Progenitor cell of endocrine pancreas (in vitro differentiated cells): ENCODE data around the gene TMEM44. TPM values are rescaled to one million over a fixed set of nuclear protein-coding genes. Genes with fewer than 3 reads are reported as not detected.

Experiments
- DNase-seq: peaks from one replicate; pipeline ENCODE4 v3.0.0; 2021; ENCODE audit warnings: low spot score; ENCODE audit not compliant: unreplicated experiment
- H3K27ac Mint-ChIP-seq: 2 replicates; pipeline ENCODE4 v1.8.0; 2021; ENCODE audit warnings: mild to moderate bottlenecking, moderate library complexity, mixed read lengths
- H3K27me3 Mint-ChIP-seq: 2 replicates; pipeline ENCODE4 v1.8.0; 2021; ENCODE audit warnings: mixed read lengths
- H3K36me3 Mint-ChIP-seq: 2 replicates; pipeline ENCODE4 v1.8.0; 2022; ENCODE audit warnings: mixed read lengths; ENCODE audit not compliant: insufficient read depth
- H3K4me1 Mint-ChIP-seq: 2 replicates; pipeline ENCODE4 v1.8.0; 2021; ENCODE audit warnings: low read depth, mixed read lengths
- H3K4me3 Mint-ChIP-seq: 2 replicates; pipeline ENCODE4 v1.8.0; 2021; ENCODE audit warnings: low read depth, mild to moderate bottlenecking, moderate library complexity, mixed read lengths
- H3K9me3 Mint-ChIP-seq: 2 replicates; pipeline ENCODE4 v1.8.0; 2021; ENCODE audit warnings: low read depth, mixed read lengths
- long read RNA-seq: library from polyadenylated mRNA; unstranded; transcript quantifications from one replicate; pipeline ENCODE4 v2.0.0, GENCODE V29; 2020
- total RNA-seq: library from RNA; stranded (reverse); gene quantifications from 2 replicates; pipeline ENCODE4 v1.2.1, GENCODE V29; 2021
- TF ChIP-seq, protein P1 (sequence below): fragments of 200-600 bp; sonication (generic); IDR thresholded peaks from one replicate; pipeline ENCODE4 v1.5.0; 2021; ENCODE audit warnings: antibody characterized with exemption, mild to moderate bottlenecking; ENCODE audit not compliant: unreplicated experiment

TMEM44 gene, protein sequence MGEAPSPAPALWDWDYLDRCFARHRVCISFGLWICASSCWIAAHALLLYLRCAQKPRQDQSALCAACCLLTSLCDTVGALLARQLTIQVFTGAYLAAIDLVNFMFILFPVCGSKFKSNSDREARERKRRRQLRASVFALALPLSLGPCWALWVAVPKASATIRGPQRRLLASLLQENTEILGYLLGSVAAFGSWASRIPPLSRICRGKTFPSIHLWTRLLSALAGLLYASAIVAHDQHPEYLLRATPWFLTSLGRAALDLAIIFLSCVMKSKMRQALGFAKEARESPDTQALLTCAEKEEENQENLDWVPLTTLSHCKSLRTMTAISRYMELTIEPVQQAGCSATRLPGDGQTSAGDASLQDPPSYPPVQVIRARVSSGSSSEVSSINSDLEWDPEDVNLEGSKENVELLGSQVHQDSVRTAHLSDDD
- total RNA-seq = 40.1 and 44.7 TPM in 2 replicates
- long read RNA-seq, partial matches to known transcripts = 0 of 14 reads
- long read RNA-seq, other reads (novel, unspliced or antisense) = 8 of 14 reads

DNA sequence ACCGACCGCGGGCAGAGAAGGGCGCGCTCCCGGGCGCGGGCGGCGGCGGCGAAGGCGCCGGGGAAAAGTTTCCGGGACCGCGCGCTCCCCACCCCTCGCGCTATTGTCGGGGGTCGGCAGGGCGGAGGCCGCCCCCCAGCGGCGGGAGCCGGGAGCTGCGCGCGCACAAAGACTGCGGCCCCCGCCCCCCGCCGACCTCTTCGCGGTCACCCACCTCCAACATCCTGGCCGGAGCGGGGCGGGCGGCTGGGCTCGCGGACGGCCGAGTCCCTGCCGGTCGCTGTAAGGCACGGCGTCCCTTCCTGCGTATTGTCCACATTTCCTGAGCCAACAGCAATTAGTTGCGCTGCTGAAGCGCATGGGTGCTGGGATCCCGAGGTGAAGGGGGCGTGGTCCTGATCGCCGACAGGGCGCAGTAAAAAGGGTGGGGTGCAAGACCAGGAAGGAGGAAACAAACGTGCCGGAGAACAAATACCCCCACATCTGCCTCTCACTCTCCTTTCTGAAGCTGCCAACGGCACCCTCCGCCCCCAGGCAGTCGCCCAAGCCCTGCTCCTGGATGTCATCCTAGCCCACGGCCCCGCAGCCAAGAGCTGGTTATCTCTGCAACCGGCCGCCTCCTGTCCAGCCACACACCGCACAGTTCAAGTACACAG, at the start of gene TMEM44:
Gene TMEM44 (minus strand): TSS at position 71 of the 656 bp plus-strand sequence. CDS start 204 bp downstream, outside the sequence.
- Mint-ChIP-seq H3K4me3 (peak within 1 kb of the TSS; percentile 83), H3K4me1 (peaks cover 1% of the 10 kb centered on the region), H3K36me3 (peaks cover 12% of the 10 kb centered on the region), H3K27ac (peak within 1 kb of the TSS; percentile 93), H3K27me3 (no peaks in the 10 kb centered on the region), H3K9me3 (no peaks in the 10 kb centered on the region)
- TF ChIP-seq, protein P1, sequence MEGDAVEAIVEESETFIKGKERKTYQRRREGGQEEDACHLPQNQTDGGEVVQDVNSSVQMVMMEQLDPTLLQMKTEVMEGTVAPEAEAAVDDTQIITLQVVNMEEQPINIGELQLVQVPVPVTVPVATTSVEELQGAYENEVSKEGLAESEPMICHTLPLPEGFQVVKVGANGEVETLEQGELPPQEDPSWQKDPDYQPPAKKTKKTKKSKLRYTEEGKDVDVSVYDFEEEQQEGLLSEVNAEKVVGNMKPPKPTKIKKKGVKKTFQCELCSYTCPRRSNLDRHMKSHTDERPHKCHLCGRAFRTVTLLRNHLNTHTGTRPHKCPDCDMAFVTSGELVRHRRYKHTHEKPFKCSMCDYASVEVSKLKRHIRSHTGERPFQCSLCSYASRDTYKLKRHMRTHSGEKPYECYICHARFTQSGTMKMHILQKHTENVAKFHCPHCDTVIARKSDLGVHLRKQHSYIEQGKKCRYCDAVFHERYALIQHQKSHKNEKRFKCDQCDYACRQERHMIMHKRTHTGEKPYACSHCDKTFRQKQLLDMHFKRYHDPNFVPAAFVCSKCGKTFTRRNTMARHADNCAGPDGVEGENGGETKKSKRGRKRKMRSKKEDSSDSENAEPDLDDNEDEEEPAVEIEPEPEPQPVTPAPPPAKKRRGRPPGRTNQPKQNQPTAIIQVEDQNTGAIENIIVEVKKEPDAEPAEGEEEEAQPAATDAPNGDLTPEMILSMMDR = peak; percentile 82
- peak; percentile 82 for DNase-seq

DNA sequence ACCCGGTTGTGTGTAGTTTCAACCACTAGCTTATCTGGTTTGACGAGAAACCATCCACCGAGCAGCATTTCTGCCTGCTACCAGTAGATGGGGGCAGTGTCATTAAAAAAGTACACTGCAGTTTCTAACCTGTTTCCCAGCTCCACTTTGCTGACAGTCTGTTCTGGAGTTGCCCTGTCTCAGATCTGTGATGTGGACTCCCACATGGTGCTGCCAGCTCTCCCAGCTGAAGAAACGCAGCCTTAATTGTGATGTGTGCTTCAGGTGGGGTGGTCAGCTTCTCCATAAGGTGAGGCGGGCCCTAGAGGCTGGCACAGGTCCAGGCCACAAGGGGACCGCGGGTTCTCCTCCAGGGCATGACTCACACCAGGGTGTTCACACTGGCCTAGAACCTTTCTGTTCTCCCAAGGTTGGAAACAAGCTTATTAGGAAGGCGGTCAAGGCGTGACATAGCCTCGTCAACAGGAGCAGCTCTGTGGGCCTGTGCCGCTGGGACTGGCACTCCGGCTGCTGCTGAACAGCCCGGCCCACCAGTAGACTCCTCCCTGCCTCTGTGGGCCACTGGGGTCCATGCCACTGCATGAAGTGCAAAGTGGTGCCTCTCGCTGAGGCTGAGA, 49.6 kb upstream of the TMEM44 start:
- Mint-ChIP-seq H3K27ac (no peak overlapping the region), H3K4me1 (peaks cover 9% of the 10 kb centered on the region), H3K27me3 (peaks cover 58% of the 10 kb centered on the region), H3K4me3 (no peak overlapping the region), H3K36me3 (no peaks in the 10 kb centered on the region), H3K9me3 (no peaks in the 10 kb centered on the region)
- TF ChIP-seq, protein P1 = peak; percentile 87
- peak; percentile 62 for DNase-seq

DNA sequence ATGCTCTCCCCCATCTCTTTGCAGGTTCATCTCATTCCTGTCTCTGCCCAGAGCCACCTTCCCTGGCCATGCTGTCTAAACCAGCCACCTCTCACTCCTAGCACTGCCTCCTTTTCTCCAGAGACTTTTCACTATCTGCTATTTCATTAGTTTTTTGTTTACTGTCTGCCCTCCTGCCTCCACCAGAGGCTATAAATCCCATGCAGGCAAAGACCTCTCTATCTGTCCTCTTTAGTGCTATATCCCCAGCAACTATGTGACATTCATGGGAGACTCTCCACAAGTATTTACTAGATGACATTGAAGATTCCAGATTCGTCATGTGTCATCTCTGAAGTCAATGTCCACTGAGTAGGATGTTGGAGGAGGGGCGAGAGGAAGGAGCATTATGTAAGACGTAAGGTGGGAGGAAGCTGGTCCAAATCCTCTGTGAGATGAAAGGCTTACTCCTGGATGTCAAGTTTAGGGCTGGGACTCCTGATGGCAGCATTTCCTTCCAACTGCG, 49.0 kb upstream of the TMEM44 start:
- H3K27me3 Mint-ChIP-seq = peaks cover 57% of the 10 kb centered on the region
- peaks cover 7% of the 10 kb centered on the region for H3K4me1 Mint-ChIP-seq
- H3K4me3 Mint-ChIP-seq = no peak overlapping the region
- no peaks in the 10 kb centered on the region for H3K36me3 Mint-ChIP-seq
- DNase-seq = no peak
- no peak overlapping the region for H3K27ac Mint-ChIP-seq
- TF ChIP-seq, protein P1 = no peak
- no peaks in the 10 kb centered on the region for H3K9me3 Mint-ChIP-seq

DNA sequence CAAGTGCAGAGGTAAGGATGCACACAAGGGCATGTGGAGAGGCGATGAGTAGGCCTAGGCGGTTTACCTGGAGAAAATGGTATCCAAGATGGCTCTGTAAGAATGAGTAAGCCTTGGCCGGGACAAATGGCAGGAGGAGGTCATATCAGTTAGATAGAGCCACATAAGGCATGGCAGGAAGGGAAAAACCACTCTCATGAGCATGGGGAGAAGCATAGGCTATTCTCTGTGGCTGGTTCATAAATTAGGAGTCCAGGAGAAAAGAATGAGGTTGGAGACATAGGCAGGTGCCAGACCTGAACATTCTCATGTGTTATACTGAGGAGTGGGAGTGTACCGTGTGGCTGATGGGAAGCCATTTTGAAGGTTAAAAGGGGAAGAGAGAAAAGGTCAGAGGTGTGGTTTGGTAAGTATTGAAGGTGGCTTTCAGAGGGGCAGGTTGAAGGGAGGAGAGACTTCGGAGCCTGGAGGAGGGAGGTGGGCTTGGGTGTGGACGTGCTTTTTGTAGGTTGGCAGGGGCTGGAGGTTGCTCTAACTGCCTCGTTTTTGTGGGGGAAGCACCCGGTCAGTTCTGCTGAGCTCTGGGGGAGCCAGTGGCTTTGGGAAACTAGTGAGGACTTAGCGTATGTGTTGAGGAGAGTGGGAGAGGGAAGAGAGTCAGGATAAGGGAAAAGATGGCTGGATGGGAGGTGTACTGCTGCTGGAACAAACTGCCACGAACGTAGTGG, 47.8 kb upstream of the TMEM44 start:
- TF ChIP-seq, protein P1 = no peak
- no peak for DNase-seq
- H3K4me1 Mint-ChIP-seq = peaks cover 4% of the 10 kb centered on the region

More for the DNA sequence above, 47.8 kb upstream of the TMEM44 start:
- Mint-ChIP-seq H3K27me3 (peaks cover 56% of the 10 kb centered on the region), H3K4me3 (no peak overlapping the region), H3K36me3 (no peaks in the 10 kb centered on the region), H3K27ac (no peak overlapping the region), H3K9me3 (no peaks in the 10 kb centered on the region)
